ENCODE data around the gene MAP1LC3B2. TPM values are rescaled to one million over a fixed set of nuclear protein-coding genes. Genes with fewer than 3 reads are reported as not detected.

The MAP1LC3B2 gene
- total and polyA plus RNA-seq, 8 donors, result 1.3 to 16.9 (median 2.3) TPM; not detected in 2

DNA sequence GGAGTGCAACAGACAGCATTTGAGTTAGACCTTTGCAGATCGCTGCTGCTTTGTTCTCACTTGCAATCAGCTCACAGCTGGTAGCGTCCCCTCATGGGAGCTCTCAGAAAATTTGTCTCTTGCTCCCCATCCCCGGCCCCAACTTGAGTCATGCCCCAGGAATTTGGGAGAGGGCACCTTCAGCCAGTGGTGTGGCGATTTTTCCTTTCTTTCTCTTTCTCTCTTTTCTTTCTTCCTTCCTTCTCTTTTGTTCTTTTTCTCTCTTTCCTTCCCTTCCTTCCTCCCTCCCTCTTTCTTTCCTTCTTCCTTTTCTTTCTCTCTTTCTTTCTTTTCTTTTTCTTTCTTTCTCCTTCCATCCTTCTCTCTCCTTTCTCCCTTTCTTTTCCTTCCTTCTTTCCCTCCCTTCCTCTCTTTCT is 34.2 kb upstream of the MAP1LC3B2 start:
- Histone ChIP-seq H3K27ac (peak overlapping the region in 4 of 5 donors; percentile 71 to 81 (median 78)), H3K4me1 (peaks cover 5 to 42% (median 24%) of the 10 kb centered on the region in 4 donors), H3K9me3 (no peaks in the 10 kb centered on the region), H3K27me3 (no peaks in the 10 kb centered on the region), H3K4me3 (peak overlapping the region in 2 of 4 donors; percentile 18 to 23), H3K36me3 (no peaks in the 10 kb centered on the region)
- no peak for DNase-seq
- 42 to 54% (median 45%) methylated on average over 4 of the region's 4 CpGs for WGBS, 5 donors
- intact Hi-C loops (cut with DNase I; ENCODE audit: low total_unique reads), result no loop called here
- no peak for TF ChIP-seq EP300 (IDR thresholded peaks at IDR 0.05)
- TF ChIP-seq CTCF (IDR thresholded peaks at IDR 0.05), result no peak
- no peak for TF ChIP-seq POLR2A (IDR thresholded peaks at IDR 0.05)
- TF ChIP-seq POLR2AphosphoS5 (IDR thresholded peaks at IDR 0.05), result no peak

DNA sequence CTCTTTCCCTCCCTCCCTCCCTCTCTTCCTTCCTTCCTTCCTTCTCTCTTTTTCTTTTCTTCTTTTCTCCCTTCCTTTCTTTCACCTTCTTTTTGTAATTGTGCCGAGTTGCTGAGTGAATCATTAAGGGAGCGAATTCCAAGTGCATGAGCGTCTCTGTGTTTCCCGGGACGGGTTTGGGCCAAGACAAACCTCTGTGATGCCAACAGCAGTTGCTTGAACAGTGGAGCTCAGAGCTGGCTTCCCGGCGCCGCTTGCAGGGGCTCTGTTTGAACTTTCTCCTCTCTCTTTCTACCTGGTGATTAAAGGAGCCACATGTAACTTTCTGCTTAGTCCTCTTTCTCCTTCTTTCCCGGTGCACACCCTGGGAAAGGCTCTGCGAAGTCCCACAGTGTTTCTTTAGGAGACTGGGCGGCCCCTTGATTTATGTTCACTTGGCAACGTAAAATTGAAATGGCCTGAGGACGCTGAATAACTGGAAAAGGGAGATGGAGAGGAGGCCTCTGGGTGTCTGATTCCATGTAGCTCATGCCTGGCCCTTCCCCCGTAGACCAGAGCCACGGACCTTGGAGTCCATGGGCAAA is 33.7 kb upstream of the MAP1LC3B2 start:
- H3K27me3 ChIP-seq, result no peaks in the 10 kb centered on the region
- DNase-seq, result peak; percentile 80 to 83
- intact Hi-C loops (cut with DNase I; ENCODE audit: low total_unique reads), result no loop called here
- WGBS, 5 donors, result 13 to 28% (median 20%) methylated on average over 15 of the region's 15 CpGs
- no peaks in the 10 kb centered on the region for H3K36me3 ChIP-seq
- H3K4me1 ChIP-seq, result peaks cover 5 to 43% (median 25%) of the 10 kb centered on the region in 4 donors
- H3K4me3 ChIP-seq, result peak overlapping the region in 2 of 4 donors; percentile 18 to 23
- peak overlapping the region; percentile 41 to 81 (median 77) for H3K27ac ChIP-seq
- H3K9me3 ChIP-seq, result no peaks in the 10 kb centered on the region
- peak in 1 of 3 donors; percentile 54 for TF ChIP-seq POLR2AphosphoS5 (IDR thresholded peaks at IDR 0.05)
- TF ChIP-seq CTCF (IDR thresholded peaks at IDR 0.05), result no peak

DNA sequence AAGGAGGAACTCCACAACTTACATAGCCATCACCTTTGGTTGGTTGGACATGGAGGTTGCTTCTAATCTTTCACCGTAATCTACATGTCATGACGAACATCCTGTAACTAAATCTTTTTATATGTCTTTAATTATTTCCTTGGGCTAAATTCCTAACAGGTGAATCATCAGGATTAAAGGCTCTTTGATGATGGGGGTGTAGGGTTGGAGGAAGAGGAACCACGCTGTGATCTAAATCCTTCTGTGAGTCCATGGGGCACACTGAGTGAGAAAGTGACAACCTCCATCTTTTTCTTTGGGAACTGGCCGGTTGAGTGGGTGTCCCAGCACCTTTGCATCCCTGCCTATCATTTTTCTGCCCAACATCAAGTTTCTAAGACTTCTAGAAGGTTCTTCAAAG is 31.1 kb upstream of the MAP1LC3B2 start:
- intact Hi-C loops (cut with DNase I; ENCODE audit: low total_unique reads), result no loop called here
- Histone ChIP-seq H3K9me3 (no peaks in the 10 kb centered on the region), H3K36me3 (no peaks in the 10 kb centered on the region), H3K4me3 (no peak overlapping the region), H3K27me3 (no peaks in the 10 kb centered on the region), H3K27ac (peak overlapping the region in 1 of 5 donors; percentile 1), H3K4me1 (peaks cover 9 to 47% (median 30%) of the 10 kb centered on the region in 4 donors)
- no peak for DNase-seq
- TF ChIP-seq CTCF (IDR thresholded peaks at IDR 0.05), result no peak
- TF ChIP-seq POLR2A (IDR thresholded peaks at IDR 0.05), result no peak
- TF ChIP-seq POLR2AphosphoS5 (IDR thresholded peaks at IDR 0.05), result no peak
- no peak for TF ChIP-seq EP300 (IDR thresholded peaks at IDR 0.05)
- 69 to 90% (median 85%) methylated on average over 4 of the region's 4 CpGs for WGBS, 5 donors

DNA sequence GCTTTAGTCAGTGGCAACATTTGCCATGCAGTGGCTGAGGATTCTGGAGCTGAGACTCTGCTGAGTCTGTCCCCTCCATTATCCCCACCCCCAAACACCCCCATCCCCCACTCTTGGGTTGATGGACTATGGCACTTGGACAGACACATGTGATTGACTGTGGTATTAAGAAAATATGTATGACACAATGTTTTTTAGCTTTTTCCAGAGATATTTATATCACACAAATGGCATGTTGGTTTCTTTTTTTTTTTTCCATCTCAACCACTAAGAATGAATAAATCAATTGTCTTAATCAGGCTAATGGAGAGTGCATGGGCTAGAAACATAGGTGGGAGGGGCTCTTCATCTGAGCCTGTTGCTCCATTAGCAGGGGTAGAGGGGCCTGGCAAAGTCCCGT is 30.7 kb upstream of the MAP1LC3B2 start:
- WGBS, 5 donors, result 59 to 90% (median 68%) methylated on average over 1 of the region's 1 CpG
- H3K27ac ChIP-seq, result peak overlapping the region in 2 of 5 donors; percentile 37 to 53

More for the DNA sequence above, 30.7 kb upstream of the MAP1LC3B2 start:
- Histone ChIP-seq H3K4me3 (no peak overlapping the region), H3K9me3 (no peaks in the 10 kb centered on the region), H3K36me3 (no peaks in the 10 kb centered on the region), H3K27me3 (no peaks in the 10 kb centered on the region), H3K4me1 (peaks cover 14 to 51% (median 34%) of the 10 kb centered on the region in 4 donors)
- DNase-seq, result no peak
- TF ChIP-seq POLR2A (IDR thresholded peaks at IDR 0.05), result no peak
- TF ChIP-seq POLR2AphosphoS5 (IDR thresholded peaks at IDR 0.05), result no peak
- TF ChIP-seq CTCF (IDR thresholded peaks at IDR 0.05), result no peak
- TF ChIP-seq EP300 (IDR thresholded peaks at IDR 0.05), result no peak
- intact Hi-C loops (cut with DNase I; ENCODE audit: low total_unique reads), result no loop called here

All from stomach (tissue), 9 donors.